DND-41 (cell line): ENCODE results near the gene ARHGAP22.

Experiments used
- ATAC-seq: fragments of 200-7000 bp; cut with Tn5 transposase; 3 replicates; pipeline ENCODE4 v1.9.1; 2021; ENCODE audit warnings: low read depth; ENCODE audit not compliant: insufficient read depth
- DNase-seq: peaks from one replicate; pipeline ENCODE4 v3.0.0-alpha.2; 2020
- H2AFZ ChIP-seq: 2 replicates; pipeline ENCODE4 v1.6.0; 2012; ENCODE audit warnings: low read depth, low read length
- H3K27ac ChIP-seq: 2 replicates; pipeline ENCODE4 v1.5.1; 2012; ENCODE audit warnings: low read length, inconsistent platforms
- H3K27me3 ChIP-seq: fragments of 200-600 bp; sonication (generic); 2 replicates; pipeline ENCODE4 v1.6.0; 2012; ENCODE audit warnings: low read length, mild to moderate bottlenecking, inconsistent platforms; ENCODE audit not compliant: insufficient read depth, poor library complexity
- H3K36me3 ChIP-seq: 2 replicates; pipeline ENCODE4 v1.5.1; 2012; ENCODE audit warnings: low read length, inconsistent platforms; ENCODE audit not compliant: insufficient read depth
- H3K4me1 ChIP-seq: 2 replicates; pipeline ENCODE4 v1.5.1; 2012; ENCODE audit warnings: mild to moderate bottlenecking, low read length; ENCODE audit not compliant: insufficient read depth
- H3K4me2 ChIP-seq: 2 replicates; pipeline ENCODE4 v1.6.0; 2012; ENCODE audit warnings: mild to moderate bottlenecking, moderate library complexity, low read length, inconsistent platforms; ENCODE audit not compliant: insufficient read depth
- H3K4me3 ChIP-seq, 2 experiments: fragments of 200-600 bp in 1 of 2; shearing (Covaris generic) in 1 of 2; 2 replicates each; pipeline ENCODE4 v1.5.1; 2012 to 2016; ENCODE audit warnings: inconsistent platforms in 2 of 2, low read length in 2 of 2, mild to moderate bottlenecking in 2 of 2, low read depth in 1 of 2, moderate library complexity in 1 of 2
- H3K79me2 ChIP-seq: 2 replicates; pipeline ENCODE4 v1.6.0; 2012; ENCODE audit warnings: low read length, inconsistent platforms; ENCODE audit not compliant: insufficient read depth
- H3K9ac ChIP-seq: 2 replicates; pipeline ENCODE4 v1.6.0; 2012; ENCODE audit warnings: low read depth, mild to moderate bottlenecking, inconsistent platforms, low read length, moderate library complexity
- H3K9me3 ChIP-seq: 2 replicates; pipeline ENCODE4 v1.5.1; 2012; ENCODE audit warnings: low read length, moderate library complexity, mild to moderate bottlenecking, inconsistent platforms; ENCODE audit not compliant: insufficient read depth, severe bottlenecking
- H4K20me1 ChIP-seq: 2 replicates; pipeline ENCODE4 v1.6.0; 2012; ENCODE audit warnings: low read length; ENCODE audit not compliant: insufficient read depth
- EZH2 ChIP-seq: IDR thresholded peaks from 3 replicates; pipeline ENCODE4 v1.6.1; 2012; ENCODE audit warnings: borderline replicate concordance, low read depth, mild to moderate bottlenecking, moderate library complexity, low read length, inconsistent platforms; ENCODE audit not compliant: severe bottlenecking
- TF ChIP-seq, protein P1 (sequence below): IDR thresholded peaks from 2 replicates; pipeline ENCODE4 v1.5.1; 2012; ENCODE audit warnings: borderline replicate concordance, low read length, moderate library complexity, mild to moderate bottlenecking; ENCODE audit not compliant: poor library complexity, severe bottlenecking; ENCODE audit errors: extremely low read depth

ARHGAP22 gene

DNA sequence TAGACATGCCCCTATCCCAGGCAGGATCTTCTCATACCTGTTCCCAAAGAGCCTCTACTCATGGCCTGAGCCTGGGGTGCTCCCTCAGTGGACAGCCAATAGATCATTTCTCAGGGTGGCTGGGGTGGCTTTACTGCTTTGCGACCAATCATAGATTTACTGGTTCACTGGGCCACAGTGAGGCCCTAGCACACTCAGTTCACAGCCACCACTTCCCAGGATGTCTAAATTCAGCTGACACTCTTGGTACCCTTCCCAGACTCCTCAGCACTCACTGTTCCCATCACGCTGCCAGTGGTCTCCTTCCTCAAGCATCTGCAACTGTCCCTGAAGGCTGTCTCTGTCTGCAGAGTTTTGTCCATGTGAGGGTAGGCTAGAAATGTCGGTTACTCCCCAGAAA lies 50.6 kb downstream of the ARHGAP22 start:
- Histone ChIP-seq H3K79me2 (no peaks in the 10 kb centered on the region), H3K9ac (no peak overlapping the region), H3K4me3 (no peak overlapping the region), H3K9me3 (no peaks in the 10 kb centered on the region), H3K4me2 (no peak overlapping the region), H4K20me1 (peaks cover 3% of the 10 kb centered on the region), H3K27me3 (peaks cover 6% of the 10 kb centered on the region), H3K36me3 (no peaks in the 10 kb centered on the region), H2AFZ (no peak overlapping the region), H3K27ac (no peak overlapping the region), H3K4me1 (no peaks in the 10 kb centered on the region)
- DNase-seq (no peak), ATAC-seq (no peak)
- no peak for TF ChIP-seq EZH2
- TF ChIP-seq, protein P1, sequence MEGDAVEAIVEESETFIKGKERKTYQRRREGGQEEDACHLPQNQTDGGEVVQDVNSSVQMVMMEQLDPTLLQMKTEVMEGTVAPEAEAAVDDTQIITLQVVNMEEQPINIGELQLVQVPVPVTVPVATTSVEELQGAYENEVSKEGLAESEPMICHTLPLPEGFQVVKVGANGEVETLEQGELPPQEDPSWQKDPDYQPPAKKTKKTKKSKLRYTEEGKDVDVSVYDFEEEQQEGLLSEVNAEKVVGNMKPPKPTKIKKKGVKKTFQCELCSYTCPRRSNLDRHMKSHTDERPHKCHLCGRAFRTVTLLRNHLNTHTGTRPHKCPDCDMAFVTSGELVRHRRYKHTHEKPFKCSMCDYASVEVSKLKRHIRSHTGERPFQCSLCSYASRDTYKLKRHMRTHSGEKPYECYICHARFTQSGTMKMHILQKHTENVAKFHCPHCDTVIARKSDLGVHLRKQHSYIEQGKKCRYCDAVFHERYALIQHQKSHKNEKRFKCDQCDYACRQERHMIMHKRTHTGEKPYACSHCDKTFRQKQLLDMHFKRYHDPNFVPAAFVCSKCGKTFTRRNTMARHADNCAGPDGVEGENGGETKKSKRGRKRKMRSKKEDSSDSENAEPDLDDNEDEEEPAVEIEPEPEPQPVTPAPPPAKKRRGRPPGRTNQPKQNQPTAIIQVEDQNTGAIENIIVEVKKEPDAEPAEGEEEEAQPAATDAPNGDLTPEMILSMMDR = no peak

DNA sequence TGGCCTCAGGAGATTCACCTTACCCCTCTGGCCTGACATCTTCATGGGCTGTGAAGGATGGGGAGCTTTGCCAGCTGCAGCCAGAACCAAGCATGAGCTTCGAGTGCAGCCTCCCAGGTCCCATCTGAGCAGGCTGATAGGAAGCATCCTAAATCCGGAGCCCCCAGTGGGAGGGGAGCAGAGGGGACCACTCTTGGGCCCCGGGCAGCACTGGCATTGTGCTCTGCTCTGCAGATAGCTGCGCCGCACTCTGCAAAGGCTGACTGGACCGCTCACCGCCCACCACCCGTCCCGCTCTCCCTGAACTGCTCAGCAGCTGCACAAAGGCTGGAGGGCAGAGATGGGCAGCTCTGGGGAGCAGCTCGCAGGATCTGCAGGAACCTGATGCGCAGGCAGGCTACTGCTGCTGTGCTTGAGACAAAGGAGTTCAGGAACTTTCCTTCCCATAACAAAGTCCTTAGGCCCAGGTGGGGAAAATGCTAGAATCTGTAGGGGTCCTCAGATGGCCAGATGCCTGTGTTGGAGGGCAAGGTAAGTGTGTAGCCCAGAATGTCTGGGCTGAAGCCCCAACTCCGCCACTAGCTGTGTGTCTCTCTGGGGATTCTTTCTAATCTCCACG lies 51.8 kb downstream of the ARHGAP22 start:
- Histone ChIP-seq H3K27ac (no peak overlapping the region), H3K27me3 (no peaks in the 10 kb centered on the region), H4K20me1 (peaks cover 3% of the 10 kb centered on the region), H3K9ac (no peak overlapping the region), H3K4me3 (no peak overlapping the region), H3K36me3 (no peaks in the 10 kb centered on the region), H2AFZ (no peak overlapping the region), H3K9me3 (no peaks in the 10 kb centered on the region), H3K79me2 (no peaks in the 10 kb centered on the region), H3K4me2 (no peak overlapping the region), H3K4me1 (no peaks in the 10 kb centered on the region)
- no peak for DNase-seq
- TF ChIP-seq EZH2 = no peak
- TF ChIP-seq, protein P1 = no peak
- ATAC-seq = no peak

DNA sequence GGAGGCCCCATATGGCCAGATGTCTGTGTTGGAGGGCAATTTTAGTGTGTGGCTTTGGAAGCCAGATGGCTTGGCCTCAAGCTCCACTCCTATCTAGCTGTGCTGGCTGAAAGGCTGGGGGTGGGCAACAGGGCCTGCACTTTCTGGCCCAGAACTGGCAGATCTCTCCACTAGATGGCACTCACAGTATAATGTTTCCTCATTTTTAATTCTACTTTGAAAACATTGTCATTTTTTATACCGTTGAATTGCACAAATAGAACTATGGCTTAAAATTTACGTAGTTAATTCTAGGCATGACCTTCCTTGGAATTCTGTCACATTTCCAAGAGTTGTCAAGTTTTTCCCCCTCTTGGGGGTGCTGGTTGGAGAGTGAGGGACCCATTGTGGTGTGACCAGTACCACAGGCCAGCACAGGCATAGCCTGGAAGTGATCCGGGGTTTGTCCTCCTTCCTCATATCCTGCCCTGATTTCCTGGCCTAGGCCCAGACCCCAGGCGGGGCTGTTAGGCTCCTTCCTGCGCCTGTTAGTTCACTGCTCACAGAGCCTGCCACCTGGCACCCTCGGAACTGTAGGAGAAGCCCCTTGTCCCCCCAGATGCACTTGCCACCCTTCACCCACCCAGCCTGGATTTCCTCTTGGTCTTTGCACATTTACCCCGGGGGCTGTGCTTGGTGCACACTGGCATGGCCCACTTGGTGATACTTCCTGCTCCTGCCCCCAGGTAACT lies 52.8 kb downstream of the ARHGAP22 start:
- peak; percentile 52 for DNase-seq
- no peak overlapping the region for H2AFZ ChIP-seq

More for the DNA sequence above, 52.8 kb downstream of the ARHGAP22 start:
- Histone ChIP-seq H4K20me1 (peaks cover 3% of the 10 kb centered on the region), H3K27ac (no peak overlapping the region), H3K9ac (no peak overlapping the region), H3K4me1 (no peaks in the 10 kb centered on the region), H3K27me3 (no peaks in the 10 kb centered on the region), H3K9me3 (no peaks in the 10 kb centered on the region), H3K4me2 (no peak overlapping the region), H3K4me3 (no peak overlapping the region), H3K79me2 (no peaks in the 10 kb centered on the region), H3K36me3 (no peaks in the 10 kb centered on the region)
- no peak for TF ChIP-seq EZH2
- TF ChIP-seq, protein P1 = peak; percentile 80
- ATAC-seq = peak; percentile 78
